Neuronal stem cell (in vitro differentiated cells): ENCODE results near the gene SARS1.
A peak's percentile ranks its signal among the peaks of the same experiment; 100 is the strongest.
"Not testable (repeated sequence)": the region's sequence is repeated elsewhere in the genome, so short reads cannot be mapped to it uniquely, and the experiment has no call there.

Experiments
- DNase-seq: peaks from one replicate; pipeline ENCODE4 v3.0.0-alpha.2; 2013; ENCODE audit warnings: low spot score
- H2AFZ ChIP-seq: one replicate; pipeline ENCODE4 v1.6.1; 2013; ENCODE audit warnings: mild to moderate bottlenecking, low read length, inconsistent platforms
- H2AK5ac ChIP-seq: 2 replicates; pipeline ENCODE4 v1.6.1; 2013; ENCODE audit warnings: low read depth, mild to moderate bottlenecking, inconsistent platforms, low read length, moderate library complexity, mixed read lengths
- H2BK120ac ChIP-seq: 2 replicates; pipeline ENCODE4 v1.6.1; 2013; ENCODE audit warnings: low read depth, mild to moderate bottlenecking, inconsistent platforms, low read length, moderate library complexity, mixed read lengths
- H2BK12ac ChIP-seq: one replicate; pipeline ENCODE4 v1.6.1; 2013; ENCODE audit warnings: low read length, inconsistent platforms
- H2BK15ac ChIP-seq: 2 replicates; pipeline ENCODE4 v1.6.1; 2013; ENCODE audit warnings: mild to moderate bottlenecking, low read length, inconsistent platforms, mixed read lengths
- H2BK5ac ChIP-seq: one replicate; pipeline ENCODE4 v1.6.1; 2013; ENCODE audit warnings: inconsistent platforms, mild to moderate bottlenecking, low read length, moderate library complexity
- H3K14ac ChIP-seq: one replicate; pipeline ENCODE4 v1.6.1; 2013; ENCODE audit warnings: low read length, inconsistent platforms
- H3K18ac ChIP-seq: 2 replicates; pipeline ENCODE4 v1.6.1; 2013; ENCODE audit warnings: low read length, inconsistent platforms
- H3K23ac ChIP-seq: 2 replicates; pipeline ENCODE4 v1.6.1; 2013; ENCODE audit warnings: low read depth, mild to moderate bottlenecking, mixed read lengths, low read length, inconsistent platforms; ENCODE audit not compliant: poor library complexity
- H3K27ac ChIP-seq: replicated peaks from 3 replicates; pipeline ENCODE4 v1.5.1; 2013; ENCODE audit warnings: low read length, inconsistent platforms
- H3K27me3 ChIP-seq, 3 experiments: 2 replicates each; pipeline ENCODE4 v1.6.1; 2013; ENCODE audit warnings: low read length in 3 of 3, mild to moderate bottlenecking in 2 of 3, inconsistent platforms in 1 of 3, low read depth in 1 of 3, mixed read lengths in 1 of 3, moderate library complexity in 1 of 3; ENCODE audit not compliant: control insufficient read depth in 3 of 3, insufficient read depth in 3 of 3
- H3K36me3 ChIP-seq, 2 donors: replicated peaks in 1 of 2; 2 replicates each; pipeline ENCODE4 v1.6.1; 2013; ENCODE audit warnings: low read length in 2 of 2; ENCODE audit not compliant: control insufficient read depth in 2 of 2, insufficient read depth in 2 of 2
- H3K4ac ChIP-seq: 2 replicates; pipeline ENCODE4 v1.6.1; 2013; ENCODE audit warnings: inconsistent platforms, mild to moderate bottlenecking, low read length, moderate library complexity
- H3K4me1 ChIP-seq, 2 donors: 1 replicate in 1 of 2; 2 replicates in 1 of 2; pipeline ENCODE4 v1.6.1; 2013; ENCODE audit warnings: low read length in 2 of 2, low read depth in 1 of 2; ENCODE audit not compliant: control insufficient read depth in 2 of 2, insufficient read depth in 1 of 2
- H3K4me2 ChIP-seq: one replicate; pipeline ENCODE4 v1.6.1; 2013; ENCODE audit warnings: mild to moderate bottlenecking, low read length, inconsistent platforms; ENCODE audit not compliant: insufficient read depth, poor library complexity, severe bottlenecking
- H3K4me3 ChIP-seq, 2 donors: 2 replicates each; pipeline ENCODE4 v1.5.1; 2013; ENCODE audit warnings: low read length in 2 of 2, mild to moderate bottlenecking in 2 of 2, inconsistent platforms in 1 of 2, moderate library complexity in 1 of 2
- H3K79me1 ChIP-seq: one replicate; pipeline ENCODE4 v1.6.1; 2013; ENCODE audit warnings: low read depth, mild to moderate bottlenecking, inconsistent platforms, low read length, moderate library complexity
- H3K9ac ChIP-seq: one replicate; pipeline ENCODE4 v1.6.1; 2013; ENCODE audit warnings: mild to moderate bottlenecking, low read depth, low read length, inconsistent platforms; ENCODE audit not compliant: poor library complexity
- H3K9me3 ChIP-seq, 2 donors: replicated peaks in 1 of 2; 2 replicates each; pipeline versions ENCODE3 to v1.6.1; 2013; ENCODE audit warnings: low read length in 2 of 2, mild to moderate bottlenecking in 2 of 2, inconsistent platforms in 1 of 2, low read depth in 1 of 2, mixed read lengths in 1 of 2, moderate library complexity in 1 of 2; ENCODE audit not compliant: control insufficient read depth in 2 of 2, insufficient read depth in 1 of 2
- H4K8ac ChIP-seq: one replicate; pipeline ENCODE4 v1.6.1; 2013; ENCODE audit warnings: low read depth, mild to moderate bottlenecking, inconsistent platforms, low read length, moderate library complexity
- H4K91ac ChIP-seq: one replicate; pipeline ENCODE4 v1.6.1; 2013; ENCODE audit warnings: low read length, low read depth, mild to moderate bottlenecking, inconsistent platforms; ENCODE audit not compliant: poor library complexity
- WGBS, 2 donors: extraction: QIAGEN DNeasy Blood & Tissue Kit; methylation state at CpG; one replicate each; pipeline ENCODE4 v1.1.7; 2013; ENCODE audit warnings: missing lambda C conversion rate in 2 of 2, mixed read lengths in 1 of 2; ENCODE audit not compliant: insufficient read length in 2 of 2, insufficient replicate concordance in 1 of 2; ENCODE audit errors: extremely low coverage in 2 of 2; 5-methylcytosine and 5-hydroxymethylcytosine counted together

SARS1 gene

DNA sequence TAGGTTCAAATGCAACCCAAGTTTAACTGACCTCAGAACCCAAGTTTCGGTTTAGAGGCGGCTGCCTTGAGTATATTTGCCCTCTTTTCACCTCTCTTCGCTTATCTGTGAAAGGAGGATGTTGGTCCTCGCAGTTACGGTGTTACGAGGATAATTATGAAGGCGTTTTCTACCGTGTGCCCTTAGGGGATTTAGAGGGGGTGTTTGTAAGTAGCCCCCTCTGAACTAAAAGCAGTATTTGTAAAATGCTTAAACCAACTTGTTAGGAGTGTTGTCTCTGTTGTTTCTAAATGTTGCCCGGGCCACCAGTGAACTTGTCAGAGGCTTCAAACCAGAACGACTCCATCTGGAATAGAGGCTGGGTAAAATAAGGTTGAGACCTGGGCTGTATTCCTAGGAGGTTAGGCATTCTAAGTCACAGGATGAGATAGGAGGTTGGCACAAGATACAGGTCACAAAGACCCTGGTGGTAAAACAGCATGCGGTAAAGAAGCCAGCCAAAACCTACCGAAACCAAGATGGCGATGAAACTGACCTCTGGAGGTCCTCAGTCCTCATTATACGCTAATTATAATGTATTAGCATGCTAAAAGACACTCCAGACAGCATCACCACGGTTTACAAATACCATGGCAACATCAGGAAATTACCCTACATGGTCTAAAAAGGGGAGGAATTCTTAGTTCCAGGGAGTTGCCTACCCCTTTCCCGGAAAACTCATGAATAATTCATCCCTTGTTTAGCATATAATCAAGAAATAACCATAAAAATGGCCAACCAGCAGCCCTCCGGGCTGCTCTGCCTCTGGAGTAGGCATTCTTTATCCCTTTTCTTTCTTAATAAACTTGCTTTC lies 70.3 kb downstream of the SARS1 start:
- Histone ChIP-seq H3K4me2 (peak overlapping the region; percentile 85), H2BK5ac (peak overlapping the region; percentile 95), H3K9me3 (no peaks in the 10 kb centered on the region), H2AFZ (peak overlapping the region; percentile 90), H3K27me3 (no peaks in the 10 kb centered on the region), H3K18ac (no peak overlapping the region), H3K79me1 (peaks cover 15% of the 10 kb centered on the region), H3K23ac (no peak overlapping the region), H3K9ac (no peak overlapping the region), H2BK15ac (no peak overlapping the region), H4K8ac (no peak overlapping the region), H3K4me1 (peaks cover 12 to 23% of the 10 kb centered on the region in 2 donors), H4K91ac (no peak overlapping the region), H3K4me3 (peak overlapping the region; percentile 86 to 94), H3K4ac (no peak overlapping the region), H2AK5ac (no peak overlapping the region), H3K27ac (peak overlapping the region; percentile 90), H2BK120ac (no peak overlapping the region), H3K14ac (no peak overlapping the region), H2BK12ac (no peak overlapping the region), H3K36me3 (peaks cover 17 to 27% of the 10 kb centered on the region in 2 donors)
- no CpG with 5 or more reads among the region's 17 CpGs for WGBS, 2 donors
- no peak for DNase-seq

DNA sequence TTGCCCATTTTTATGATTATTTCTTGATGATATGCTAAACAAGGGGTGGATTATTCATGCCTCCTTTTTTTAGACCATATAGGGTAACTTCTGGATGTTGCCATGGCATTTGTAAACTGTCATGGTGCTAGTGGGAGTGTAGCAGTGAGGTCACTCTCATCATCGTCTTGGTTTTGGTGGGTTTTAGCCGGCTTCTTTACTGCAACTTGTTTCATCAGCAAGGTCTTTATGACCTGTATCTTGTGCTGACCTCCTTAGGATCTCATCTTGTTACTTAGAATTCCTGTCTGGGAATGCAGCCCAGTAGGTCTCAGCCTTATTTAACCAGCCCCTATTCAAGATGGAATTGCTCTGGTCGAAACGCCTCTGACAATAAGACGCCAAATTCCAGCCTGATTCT lies 73.0 kb downstream of the SARS1 start:
- H3K4ac ChIP-seq, H2BK120ac ChIP-seq, H3K9me3 ChIP-seq, H3K23ac ChIP-seq, H2BK12ac ChIP-seq, H3K14ac ChIP-seq, H2AK5ac ChIP-seq, H3K27ac ChIP-seq, H2BK5ac ChIP-seq, H3K27me3 ChIP-seq, H3K4me3 ChIP-seq, H3K36me3 ChIP-seq, H4K8ac ChIP-seq, DNase-seq, H2AFZ ChIP-seq, H2BK15ac ChIP-seq, H3K9ac ChIP-seq, H4K91ac ChIP-seq, H3K4me2 ChIP-seq, H3K18ac ChIP-seq: not testable (repeated sequence)
- Histone ChIP-seq H3K79me1 (peaks cover 10% of the 10 kb centered on the region), H3K4me1 (peaks cover 8 to 16% of the 10 kb centered on the region in 2 donors)
- WGBS, 2 donors, result no CpG with 5 or more reads among the region's 5 CpGs
